Glutamatergic neuron (in vitro differentiated cells): ENCODE data around the gene MUC5AC. TPM values are rescaled to one million over a fixed set of nuclear protein-coding genes. Genes with fewer than 3 reads are reported as not detected.
A peak's percentile ranks its signal among the peaks of the same experiment; 100 is the strongest.

Experiments
- DNase-seq: peaks from one replicate; pipeline ENCODE4 v3.0.0; 2022
- H3K27ac Mint-ChIP-seq: one replicate; pipeline ENCODE4 v1.8.0; 2020; ENCODE audit warnings: mild to moderate bottlenecking, mixed read lengths, inconsistent platforms; ENCODE audit not compliant: unreplicated experiment
- H3K27me3 Mint-ChIP-seq: one replicate; pipeline ENCODE4 v1.8.0; 2020; ENCODE audit warnings: mild to moderate bottlenecking, moderate library complexity, mixed read lengths, inconsistent platforms; ENCODE audit not compliant: unreplicated experiment
- H3K36me3 Mint-ChIP-seq: one replicate; pipeline ENCODE4 v1.8.0; 2020; ENCODE audit warnings: mild to moderate bottlenecking, mixed read lengths, inconsistent platforms; ENCODE audit not compliant: unreplicated experiment
- H3K4me1 Mint-ChIP-seq: one replicate; pipeline ENCODE4 v1.8.0; 2020; ENCODE audit warnings: mild to moderate bottlenecking, low read depth, mixed read lengths, inconsistent platforms; ENCODE audit not compliant: unreplicated experiment
- H3K4me3 Mint-ChIP-seq: one replicate; pipeline ENCODE4 v1.8.0; 2020; ENCODE audit warnings: mild to moderate bottlenecking, mixed read lengths, inconsistent platforms; ENCODE audit not compliant: unreplicated experiment
- H3K9me3 Mint-ChIP-seq: one replicate; pipeline ENCODE4 v1.8.0; 2020; ENCODE audit warnings: mild to moderate bottlenecking, moderate library complexity, mixed read lengths, inconsistent platforms; ENCODE audit not compliant: unreplicated experiment
- total RNA-seq: library from RNA; stranded (reverse); fragmentation: NEBNext Ultra II Directional; extraction: Animal tissue kit (Norgen Biotek cat#: 25700); gene quantifications from one replicate; pipeline ENCODE4 v1.2.1, GENCODE V29; 2021; ENCODE audit not compliant: unreplicated experiment
- TF ChIP-seq, protein P1 (sequence below): fragments of 200-600 bp; sonication (generic); IDR thresholded peaks from one replicate; pipeline ENCODE4 v1.5.0; 2021; ENCODE audit not compliant: partially characterized antibody, unreplicated experiment

MUC5AC gene
- total RNA-seq, 1 donor from 2014 or later = not detected

DNA sequence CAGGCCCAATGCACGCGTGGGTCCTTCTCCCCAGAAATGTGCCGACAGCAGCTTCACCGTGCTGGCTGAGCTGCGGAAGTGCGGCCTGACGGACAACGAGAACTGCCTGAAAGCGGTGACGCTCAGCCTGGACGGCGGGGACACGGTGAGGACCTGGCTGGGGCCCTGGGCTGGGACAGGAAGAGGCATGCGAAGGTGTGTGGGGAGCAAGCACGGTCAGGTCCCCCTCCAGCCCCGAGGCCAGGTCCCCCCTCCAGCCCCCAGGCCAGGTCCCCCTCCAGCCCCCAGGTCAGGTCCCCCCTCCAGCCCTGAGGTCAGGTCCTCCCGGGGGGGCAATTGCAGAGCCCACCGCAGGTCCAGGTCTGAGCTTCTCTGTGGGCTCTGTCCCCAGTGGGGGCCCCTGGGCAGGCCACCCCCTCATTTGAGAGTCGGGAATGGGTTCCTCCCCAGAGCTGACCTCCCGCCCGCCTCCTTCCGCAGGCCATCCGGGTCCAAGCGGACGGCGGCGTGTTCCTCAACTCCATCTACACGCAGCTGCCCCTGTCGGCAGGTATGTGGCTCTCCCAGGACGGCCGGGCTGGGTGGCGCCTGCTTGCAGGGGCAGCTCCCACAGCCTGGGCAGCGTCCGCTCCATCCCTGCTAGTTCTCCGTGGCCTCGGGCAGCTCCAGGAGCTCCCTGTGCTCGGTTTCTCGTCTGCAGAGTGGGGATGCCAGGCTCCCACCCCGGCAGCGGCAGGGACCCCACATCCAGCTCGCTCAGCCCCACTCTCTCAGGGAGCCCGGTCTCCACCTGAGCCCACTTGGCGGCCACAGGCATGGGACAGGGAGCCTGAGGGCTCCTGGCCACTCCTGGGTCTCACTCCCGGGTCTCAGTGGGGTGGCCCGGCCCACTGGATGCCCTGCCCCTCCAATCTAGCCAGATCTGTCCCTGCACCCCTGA is 73.0 kb downstream of the MUC5AC start:
- no peaks in the 10 kb centered on the region for H3K9me3 Mint-ChIP-seq
- H3K36me3 Mint-ChIP-seq = no peaks in the 10 kb centered on the region
- H3K27me3 Mint-ChIP-seq = peaks cover 2% of the 10 kb centered on the region
- no peaks in the 10 kb centered on the region for H3K4me1 Mint-ChIP-seq
- peak; percentile 31 for DNase-seq
- TF ChIP-seq, protein P1, sequence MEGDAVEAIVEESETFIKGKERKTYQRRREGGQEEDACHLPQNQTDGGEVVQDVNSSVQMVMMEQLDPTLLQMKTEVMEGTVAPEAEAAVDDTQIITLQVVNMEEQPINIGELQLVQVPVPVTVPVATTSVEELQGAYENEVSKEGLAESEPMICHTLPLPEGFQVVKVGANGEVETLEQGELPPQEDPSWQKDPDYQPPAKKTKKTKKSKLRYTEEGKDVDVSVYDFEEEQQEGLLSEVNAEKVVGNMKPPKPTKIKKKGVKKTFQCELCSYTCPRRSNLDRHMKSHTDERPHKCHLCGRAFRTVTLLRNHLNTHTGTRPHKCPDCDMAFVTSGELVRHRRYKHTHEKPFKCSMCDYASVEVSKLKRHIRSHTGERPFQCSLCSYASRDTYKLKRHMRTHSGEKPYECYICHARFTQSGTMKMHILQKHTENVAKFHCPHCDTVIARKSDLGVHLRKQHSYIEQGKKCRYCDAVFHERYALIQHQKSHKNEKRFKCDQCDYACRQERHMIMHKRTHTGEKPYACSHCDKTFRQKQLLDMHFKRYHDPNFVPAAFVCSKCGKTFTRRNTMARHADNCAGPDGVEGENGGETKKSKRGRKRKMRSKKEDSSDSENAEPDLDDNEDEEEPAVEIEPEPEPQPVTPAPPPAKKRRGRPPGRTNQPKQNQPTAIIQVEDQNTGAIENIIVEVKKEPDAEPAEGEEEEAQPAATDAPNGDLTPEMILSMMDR = no peak
- H3K4me3 Mint-ChIP-seq = no peak overlapping the region
- no peak overlapping the region for H3K27ac Mint-ChIP-seq

DNA sequence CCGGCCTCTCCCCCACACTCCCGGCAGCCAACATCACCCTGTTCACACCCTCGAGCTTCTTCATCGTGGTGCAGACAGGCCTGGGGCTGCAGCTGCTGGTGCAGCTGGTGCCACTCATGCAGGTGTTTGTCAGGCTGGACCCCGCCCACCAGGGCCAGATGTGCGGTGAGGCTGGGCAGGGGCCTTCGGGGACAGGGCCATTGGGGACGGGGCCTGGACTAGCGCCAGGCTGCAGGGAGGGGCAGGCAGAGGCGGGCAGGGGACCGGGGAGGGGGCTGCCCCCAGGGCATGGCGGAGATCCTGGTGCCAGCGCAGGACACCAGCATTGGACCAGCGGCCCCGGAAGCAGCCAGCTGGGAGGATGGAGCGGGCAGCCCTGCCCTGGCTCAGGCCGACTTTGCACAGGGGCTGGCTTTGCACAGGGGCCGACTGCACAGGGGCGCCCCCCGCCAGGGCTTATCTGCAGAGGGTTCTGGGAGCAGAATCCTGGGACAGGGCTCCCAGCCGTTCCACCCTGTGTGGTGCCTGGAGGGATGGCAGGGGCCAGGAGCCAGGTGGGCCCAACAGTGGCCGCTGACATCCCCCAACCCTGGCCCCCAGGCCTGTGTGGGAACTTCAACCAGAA is 73.8 kb downstream of the MUC5AC start:
- Mint-ChIP-seq H3K27me3 (peaks cover 2% of the 10 kb centered on the region), H3K4me1 (no peaks in the 10 kb centered on the region), H3K27ac (no peak overlapping the region), H3K36me3 (no peaks in the 10 kb centered on the region), H3K9me3 (no peaks in the 10 kb centered on the region), H3K4me3 (no peak overlapping the region)
- peak; percentile 12 for DNase-seq
- TF ChIP-seq, protein P1 = no peak

DNA sequence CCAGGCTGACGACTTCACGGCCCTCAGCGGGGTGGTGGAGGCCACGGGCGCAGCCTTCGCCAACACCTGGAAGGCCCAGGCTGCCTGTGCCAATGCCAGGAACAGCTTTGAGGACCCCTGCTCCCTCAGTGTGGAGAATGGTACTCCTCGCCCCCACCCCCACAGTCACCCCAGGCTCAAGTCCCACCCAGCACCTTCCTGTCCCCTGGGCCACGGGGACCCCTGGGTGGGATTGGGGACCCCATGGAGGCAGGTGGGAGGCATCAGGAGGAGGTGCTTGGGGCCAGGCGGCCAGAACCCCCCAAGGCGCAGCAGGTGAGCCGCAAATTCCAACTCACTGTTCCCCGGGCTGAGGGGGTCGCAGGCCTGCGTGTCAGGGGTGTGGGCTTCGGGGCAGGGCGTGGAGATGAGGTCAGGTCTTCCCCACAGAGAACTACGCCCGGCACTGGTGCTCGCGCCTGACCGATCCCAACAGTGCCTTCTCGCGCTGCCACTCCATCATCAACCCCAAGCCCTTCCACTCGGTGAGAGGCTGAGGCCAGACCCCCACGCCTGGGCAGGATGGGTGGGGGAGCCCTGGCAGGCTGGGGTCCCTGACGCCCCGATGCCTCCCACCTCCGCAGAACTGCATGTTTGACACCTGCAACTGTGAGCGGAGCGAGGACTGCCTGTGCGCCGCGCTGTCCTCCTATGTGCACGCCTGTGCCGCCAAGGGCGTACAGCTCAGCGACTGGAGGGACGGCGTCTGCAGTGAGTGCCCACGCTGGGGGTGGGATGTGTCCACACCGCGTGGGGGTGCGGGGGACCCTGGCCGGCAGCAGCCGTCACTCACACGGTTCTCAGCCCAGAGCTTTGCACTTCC is 74.5 kb downstream of the MUC5AC start:
- DNase-seq = peak; percentile 15
- H3K4me3 Mint-ChIP-seq = no peak overlapping the region
- TF ChIP-seq, protein P1 = no peak
- peaks cover 2% of the 10 kb centered on the region for H3K27me3 Mint-ChIP-seq
- no peaks in the 10 kb centered on the region for H3K36me3 Mint-ChIP-seq
- no peaks in the 10 kb centered on the region for H3K4me1 Mint-ChIP-seq
- H3K27ac Mint-ChIP-seq = no peak overlapping the region
- H3K9me3 Mint-ChIP-seq = no peaks in the 10 kb centered on the region

DNA sequence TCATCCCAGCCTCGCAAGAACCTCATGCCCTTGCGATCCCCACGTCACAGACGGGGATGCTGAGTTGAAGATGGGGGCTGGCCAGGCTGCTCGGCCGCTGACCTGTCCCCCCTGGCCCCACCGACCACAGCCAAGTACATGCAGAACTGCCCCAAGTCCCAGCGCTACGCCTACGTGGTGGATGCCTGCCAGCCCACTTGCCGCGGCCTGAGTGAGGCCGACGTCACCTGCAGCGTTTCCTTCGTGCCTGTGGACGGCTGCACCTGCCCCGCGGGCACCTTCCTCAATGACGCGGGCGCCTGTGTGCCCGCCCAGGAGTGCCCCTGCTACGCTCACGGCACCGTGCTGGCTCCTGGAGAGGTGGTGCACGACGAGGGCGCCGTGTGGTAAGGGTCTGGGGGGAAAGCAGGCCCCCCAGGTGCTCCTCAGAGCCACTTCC is 75.1 kb downstream of the MUC5AC start:
- TF ChIP-seq, protein P1 = no peak
- Mint-ChIP-seq H3K4me3 (no peak overlapping the region), H3K4me1 (no peaks in the 10 kb centered on the region), H3K36me3 (no peaks in the 10 kb centered on the region), H3K27me3 (peaks cover 2% of the 10 kb centered on the region), H3K9me3 (no peaks in the 10 kb centered on the region), H3K27ac (no peak overlapping the region)
- peak; percentile 16 for DNase-seq
